NT2/D1 (cell line): Measurements from ENCODE around the gene ALKBH2.

Experiments
- SUZ12 ChIP-seq: IDR thresholded peaks from 2 replicates; pipeline ENCODE4 v1.6.1; 2011; ENCODE audit not compliant: insufficient read length, insufficient read depth; ENCODE audit errors: extremely low read depth
- ZNF274 ChIP-seq: IDR thresholded peaks from 2 replicates; pipeline ENCODE4 v1.6.1; 2011; ENCODE audit warnings: mild to moderate bottlenecking, low read depth, low read length

- no peak for TF ChIP-seq SUZ12
- no peak for TF ChIP-seq ZNF274
Observed at GRCh38 chr12:109058773-109059172, 34.5 kb downstream of the ALKBH2 start.
